Common myeloid progenitor, CD34-positive (primary cell): ENCODE results near the gene PHLPP1.

Source experiments
- CTCF ChIA-PET: fragments of 350-600 bp; sonication (Branson Sonifier 250); formaldehyde crosslinking; loops from one replicate; lab custom pipeline; 2021; ENCODE audit warnings: antibody characterized with exemption; lab: Charles Lee
- POLR2A ChIA-PET: fragments of 350-600 bp; sonication (Branson Sonifier 250); formaldehyde crosslinking; loops from one replicate; lab custom pipeline; 2021; ENCODE audit warnings: antibody characterized with exemption; lab: Charles Lee
- DNase-seq, 3 donors: peaks; one replicate each; pipeline versions ENCODE4 v3.0.0 to v3.0.0-alpha.2; 2013
- H3K27ac ChIP-seq, 2 experiments: 1 replicate in 1 of 2; 2 replicates in 1 of 2; pipeline ENCODE4 v1.7.0; 2013; ENCODE audit warnings: inconsistent platforms in 2 of 2, low read length in 2 of 2, mild to moderate bottlenecking in 2 of 2, low read depth in 1 of 2, moderate library complexity in 1 of 2; ENCODE audit not compliant: severe bottlenecking in 2 of 2, insufficient read depth in 1 of 2, poor library complexity in 1 of 2
- H3K27me3 ChIP-seq, 5 experiments: replicated peaks in 2 of 5; 1 replicate in 3 of 5; 2 replicates in 2 of 5; pipeline versions ENCODE4 v1.6.1 to v1.7.0; 2013; ENCODE audit warnings: low read length in 4 of 5, mild to moderate bottlenecking in 2 of 5, moderate library complexity in 2 of 5, inconsistent platforms in 1 of 5; ENCODE audit not compliant: insufficient read depth in 5 of 5, control insufficient read depth in 4 of 5
- H3K36me3 ChIP-seq, 4 experiments: 1 replicate in 2 of 4; 2 replicates in 2 of 4; pipeline versions ENCODE4 v1.6.1 to v1.7.0; 2013; ENCODE audit warnings: low read length in 3 of 4, control low read depth in 1 of 4, mild to moderate bottlenecking in 1 of 4; ENCODE audit not compliant: control insufficient read depth in 4 of 4, insufficient read depth in 4 of 4
- H3K4me1 ChIP-seq, 4 experiments: 1 replicate in 3 of 4; 2 replicates in 1 of 4; pipeline versions ENCODE4 v1.6.1 to v1.7.1; 2013; ENCODE audit warnings: low read length in 3 of 4, mild to moderate bottlenecking in 3 of 4, control low read depth in 1 of 4, inconsistent platforms in 1 of 4, moderate library complexity in 1 of 4; ENCODE audit not compliant: control insufficient read depth in 4 of 4, insufficient read depth in 4 of 4; ENCODE audit errors: control extremely low read depth in 1 of 4
- H3K4me3 ChIP-seq, 7 experiments: 1 replicate in 4 of 7; 2 replicates in 3 of 7; pipeline versions ENCODE4 v1.5.1 to v1.7.0; 2013; ENCODE audit warnings: mild to moderate bottlenecking in 7 of 7, low read length in 6 of 7, moderate library complexity in 6 of 7, inconsistent platforms in 2 of 7, low read depth in 2 of 7, control low read depth in 1 of 7; ENCODE audit not compliant: insufficient read depth in 4 of 7, control insufficient read depth in 1 of 7; ENCODE audit errors: extremely low read depth in 1 of 7
- H3K9me3 ChIP-seq, 5 experiments: 1 replicate in 4 of 5; 2 replicates in 1 of 5; pipeline versions ENCODE4 v1.6.1 to v1.7.1; 2013; ENCODE audit warnings: low read length in 4 of 5, mild to moderate bottlenecking in 2 of 5, inconsistent platforms in 1 of 5, low read depth in 1 of 5, moderate library complexity in 1 of 5; ENCODE audit not compliant: control insufficient read depth in 4 of 5, insufficient read depth in 2 of 5; ENCODE audit errors: control extremely low read depth in 1 of 5
- WGBS: methylation state at CpG from one replicate; pipeline ENCODE4 v1.1.5; 2013; ENCODE audit not compliant: insufficient coverage; 5-methylcytosine and 5-hydroxymethylcytosine counted together

The PHLPP1 gene

GRCh38 chr18:62734290-62734689 is 18.9 kb downstream of the PHLPP1 start:
- H3K36me3 ChIP-seq: peaks cover 0 to 17% (median 3%) of the 10 kb centered on the region in 4 experiments
- peaks cover 3 to 20% (median 12%) of the 10 kb centered on the region in 5 experiments for H3K9me3 ChIP-seq
- H3K27me3 ChIP-seq: no peaks in the 10 kb centered on the region
- no peak overlapping the region for H3K4me3 ChIP-seq
- WGBS: no CpG with 5 or more reads among the region's 1 CpG
- H3K27ac ChIP-seq: no peak overlapping the region
- H3K4me1 ChIP-seq: no peaks in the 10 kb centered on the region
- DNase-seq: no peak
- ChIA-PET CTCF (no interaction called here), POLR2A (no interaction called here)

- Histone ChIP-seq H3K36me3 (peaks cover 0 to 17% (median 3%) of the 10 kb centered on the region in 4 experiments), H3K9me3 (peaks cover 3 to 20% (median 12%) of the 10 kb centered on the region in 5 experiments), H3K4me1 (no peaks in the 10 kb centered on the region), H3K27me3 (no peaks in the 10 kb centered on the region), H3K27ac (no peak overlapping the region), H3K4me3 (no peak overlapping the region)
- DNase-seq: no peak
- ChIA-PET POLR2A (no interaction called here), CTCF (interaction anchor here (2.3 kb wide), 1 partner anchor 10 kb away, joined by 9 read pairs; no protein-coding TSS in a partner anchor)
- no CpG with 5 or more reads among the region's 1 CpG for WGBS
These were observed 20.0 kb downstream of the PHLPP1 start for GRCh38 chr18:62735387-62735786.

DNA sequence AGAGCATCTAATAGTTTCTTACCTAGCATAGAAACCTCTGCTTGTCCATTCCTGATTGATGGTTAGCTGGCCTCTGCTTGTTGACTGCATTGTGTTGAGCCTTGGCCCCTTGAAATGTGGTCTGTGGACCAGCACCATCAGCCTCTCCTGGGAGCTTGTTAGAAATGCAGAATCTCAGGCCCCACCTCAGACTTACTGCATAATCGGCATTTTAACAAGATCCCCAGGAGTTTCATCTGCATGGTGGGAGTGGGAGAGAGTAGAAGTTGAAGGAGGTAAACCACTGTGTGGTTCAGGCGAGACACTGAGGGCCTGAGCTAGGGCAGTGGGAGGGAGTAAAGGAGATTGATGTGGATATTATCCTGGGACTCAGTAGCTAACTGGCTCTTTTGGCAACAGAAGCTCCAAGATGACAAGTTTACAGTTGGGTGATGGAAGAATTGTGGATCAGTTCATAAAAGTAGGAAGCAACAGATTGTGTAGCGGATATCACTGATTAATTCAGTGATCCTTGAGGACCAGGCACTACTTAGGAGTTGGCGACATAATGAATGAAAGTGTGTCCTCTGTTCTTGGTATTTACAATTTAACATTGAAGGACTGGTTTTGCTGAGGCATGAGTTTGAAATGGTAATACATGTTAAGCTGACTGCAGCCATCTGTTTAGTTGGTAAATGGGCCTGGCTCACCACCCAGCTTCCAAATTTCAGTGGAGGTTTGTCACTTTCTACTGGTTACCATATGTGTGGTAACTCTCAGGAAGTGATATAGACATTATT is 20.9 kb downstream of the PHLPP1 start:
- WGBS: 100% methylated on average over 4 of the region's 4 CpGs
- no peak overlapping the region for H3K27ac ChIP-seq
- DNase-seq: no peak
- CTCF ChIA-PET: interaction anchor here (0.6 to 2.3 kb wide), 8 partner anchors 10 to 220 kb away, joined by 3 to 9 read pairs (median 3); no protein-coding TSS in a partner anchor
- peaks cover 0 to 3% (median under 1%) of the 10 kb centered on the region in 4 experiments for H3K4me1 ChIP-seq
- POLR2A ChIA-PET: interaction anchor here (0.6 to 0.9 kb wide), 2 partner anchors 11 to 18 kb away, joined by 3 read pairs; no protein-coding TSS in a partner anchor
- H3K9me3 ChIP-seq: peaks cover 3 to 19% (median 11%) of the 10 kb centered on the region in 5 experiments
- no peaks in the 10 kb centered on the region for H3K27me3 ChIP-seq
- no peak overlapping the region for H3K4me3 ChIP-seq
- peaks cover 0 to 14% (median 2%) of the 10 kb centered on the region in 4 experiments for H3K36me3 ChIP-seq

GRCh38 chr18:62737241-62737873 is 22.0 kb downstream of the PHLPP1 start:
- Histone ChIP-seq H3K36me3 (peaks cover 0 to 4% (median 2%) of the 10 kb centered on the region in 4 experiments), H3K9me3 (peaks cover 3 to 8% (median 5%) of the 10 kb centered on the region in 5 experiments), H3K27ac (no peak overlapping the region), H3K4me3 (no peak overlapping the region), H3K27me3 (no peaks in the 10 kb centered on the region), H3K4me1 (peaks cover 0 to 5% (median 2%) of the 10 kb centered on the region in 4 experiments)
- WGBS: 98% methylated on average over 5 of the region's 6 CpGs
- ChIA-PET CTCF (interaction anchor here (0.9 to 2.3 kb wide), 6 partner anchors 9 to 41 kb away, joined by 3 to 9 read pairs (median 3); no protein-coding TSS in a partner anchor), POLR2A (interaction anchor here (1.3 kb wide), 1 partner anchor 36 kb away, joined by 3 read pairs; no protein-coding TSS in a partner anchor)
- no peak for DNase-seq

DNA sequence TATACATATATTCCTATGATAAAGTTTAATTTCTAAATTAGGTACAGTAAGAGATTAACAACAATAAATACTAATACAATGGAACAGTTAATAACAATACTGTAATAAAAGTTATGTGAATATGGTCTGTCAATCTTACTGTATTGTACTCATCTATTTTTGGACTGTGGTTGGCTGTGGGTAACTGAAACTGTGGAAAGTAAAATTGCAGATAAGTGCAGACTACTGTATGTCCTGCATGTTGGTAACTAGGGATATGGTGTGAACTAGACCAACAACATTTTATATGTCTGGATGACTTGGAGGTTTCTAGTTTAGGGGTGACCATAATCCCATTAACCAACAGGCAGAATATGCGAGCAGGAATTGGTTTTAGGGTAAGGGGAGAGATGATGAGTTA is 23.3 kb downstream of the PHLPP1 start:
- Histone ChIP-seq H3K4me3 (no peak overlapping the region), H3K9me3 (peaks cover 0 to 2% (median 1%) of the 10 kb centered on the region in 5 experiments), H3K36me3 (peaks cover 0 to 3% (median 0%) of the 10 kb centered on the region in 4 experiments), H3K27ac (no peak overlapping the region), H3K27me3 (no peaks in the 10 kb centered on the region), H3K4me1 (peaks cover 0 to 5% (median 2%) of the 10 kb centered on the region in 4 experiments)
- POLR2A ChIA-PET: no interaction called here
- CTCF ChIA-PET: interaction anchor here (1.3 kb wide), 1 partner anchor 20 kb away, joined by 4 read pairs; no protein-coding TSS in a partner anchor
- WGBS: 100% methylated on average over 1 of the region's 1 CpG
- DNase-seq: peak in 1 of 3 donors; percentile 22

DNA sequence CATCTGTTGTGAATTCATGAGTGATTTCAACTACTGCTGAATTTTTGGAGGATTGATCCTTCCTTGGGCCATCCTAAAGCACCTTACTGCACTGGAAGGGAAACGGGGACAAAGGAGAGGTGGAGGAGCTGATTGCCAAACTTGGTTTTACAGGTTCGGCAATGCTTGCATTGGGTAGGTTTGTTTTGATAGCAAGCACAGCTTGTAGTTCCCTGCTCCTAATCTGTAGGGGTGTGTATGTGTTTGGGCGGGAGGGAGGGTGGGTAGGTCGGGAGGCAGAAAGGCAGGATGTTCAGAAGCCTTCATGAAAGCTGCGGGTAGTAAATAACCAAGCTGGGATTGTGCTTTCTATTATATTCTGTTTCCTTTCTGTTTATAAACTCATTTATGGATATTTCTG is 24.6 kb downstream of the PHLPP1 start:
- H3K27ac ChIP-seq: no peak overlapping the region
- POLR2A ChIA-PET: no interaction called here
- H3K36me3 ChIP-seq: no peaks in the 10 kb centered on the region
- H3K4me3 ChIP-seq: no peak overlapping the region
- peaks cover 0 to 15% (median 7%) of the 10 kb centered on the region in 4 experiments for H3K4me1 ChIP-seq
- WGBS: 100% methylated on average over 1 of the region's 5 CpGs
- H3K27me3 ChIP-seq: no peaks in the 10 kb centered on the region
- CTCF ChIA-PET: interaction anchor here (1.3 kb wide), 1 partner anchor 19 kb away, joined by 4 read pairs; no protein-coding TSS in a partner anchor
- peaks cover 0 to 2% (median 0%) of the 10 kb centered on the region in 5 experiments for H3K9me3 ChIP-seq
- DNase-seq: no peak
